K562 (cell line): Measurements from ENCODE around the gene ZNF500. TPM values are rescaled to one million over a fixed set of nuclear protein-coding genes. Genes with fewer than 3 reads are reported as not detected.

Source experiments
- ATAC-seq: fragments of 200-7000 bp; cut with Tn5 transposase; 3 replicates; pipeline ENCODE4 v1.9.1; 2020; ENCODE audit warnings: moderate library complexity
- BruUV-seq: library from RNA; stranded (reverse); fragments of 400-500 nt; replicated peaks from 2 replicates; lab custom pipeline; 2021; lab: Mats Ljungman, UMichigan
- CTCF ChIA-PET: fragments of 300-600 bp; formaldehyde crosslinking; extraction: SDS; loops from one replicate; lab custom pipeline; 2021; ENCODE audit warnings: low intra/inter-chr PET ratio; lab: Yijun Ruan, JAX
- POLR2A ChIA-PET: fragments of 300-600, 350-650 bp; sonication (Branson Sonifier 250); formaldehyde crosslinking; extraction: SDS; loops from one replicate; lab custom pipeline; 2021; ENCODE audit warnings: antibody characterized with exemption, inconsistent platforms; lab: Yijun Ruan, JAX
- DNase-seq, 4 experiments: peaks; one replicate each; pipeline versions ENCODE4 v3.0.0 to v3.0.0-alpha.2; 2011 to 2018; ENCODE audit warnings: low spot score in 3 of 4, mixed read lengths in 3 of 4; ENCODE audit errors: extremely low read depth in 1 of 4
- FAIRE-seq: peaks from 2 replicates; lab custom pipeline; 2011; peaks lifted over from hg19 to GRCh38; lab: Jason Lieb, UNC
- H2AFZ ChIP-seq: 2 replicates; pipeline ENCODE4 v1.6.0; 2011; ENCODE audit warnings: low read depth, low read length, control low read depth, inconsistent platforms
- H3K27ac ChIP-seq: fragments of 200-600 bp; 3 replicates; pipeline ENCODE4 v1.8.0; 2011; ENCODE audit warnings: low read depth, mild to moderate bottlenecking, control low read depth, inconsistent platforms, low read length, moderate library complexity, mixed read lengths; ENCODE audit errors: extremely low read depth
- H3K27me3 ChIP-seq, 2 experiments: fragments of 300-600 bp in 1 of 2; 2 replicates in 1 of 2; 3 replicates in 1 of 2; pipeline versions ENCODE4 v1.6.0 to v1.8.0; 2011; ENCODE audit warnings: inconsistent platforms in 2 of 2, low read length in 2 of 2, mild to moderate bottlenecking in 1 of 2, mixed read lengths in 1 of 2, moderate library complexity in 1 of 2; ENCODE audit not compliant: control insufficient read depth in 2 of 2, insufficient read depth in 2 of 2
- H3K36me3 ChIP-seq: fragments of 300-600 bp; 3 replicates; pipeline ENCODE4 v1.8.0; 2011; ENCODE audit warnings: mild to moderate bottlenecking, low read length, inconsistent platforms; ENCODE audit not compliant: control insufficient read depth, insufficient read depth
- H3K4me1 ChIP-seq, 2 experiments: fragments of 200-600 bp in 1 of 2; replicated peaks in 1 of 2; 2 replicates in 1 of 2; 3 replicates in 1 of 2; pipeline versions ENCODE4 v1.5.1 to v1.8.0; 2011; ENCODE audit warnings: inconsistent platforms in 2 of 2, low read length in 2 of 2, mild to moderate bottlenecking in 1 of 2, mixed read lengths in 1 of 2, moderate library complexity in 1 of 2; ENCODE audit not compliant: control insufficient read depth in 2 of 2, insufficient read depth in 2 of 2
- H3K4me2 ChIP-seq: 2 replicates; pipeline ENCODE4 v1.6.1; 2011; ENCODE audit warnings: low read length, control low read depth, inconsistent platforms, mixed read lengths; ENCODE audit not compliant: insufficient read depth
- H3K4me3 ChIP-seq: fragments of 200-600 bp; sonication (generic), shearing (Covaris generic); 2 replicates; pipeline ENCODE4 v1.5.1; 2016; ENCODE audit warnings: control low read depth, inconsistent platforms
- H3K79me2 ChIP-seq: fragments of 200-600 bp; 3 replicates; pipeline ENCODE4 v1.8.0; 2011; ENCODE audit warnings: low read length, inconsistent platforms; ENCODE audit not compliant: control insufficient read depth, insufficient read depth
- H3K9ac ChIP-seq, 2 experiments: 2 replicates each; pipeline versions ENCODE4 v1.6.0 to v1.6.1; 2011; ENCODE audit warnings: low read depth in 2 of 2, low read length in 2 of 2, control low read depth in 1 of 2, inconsistent platforms in 1 of 2, mild to moderate bottlenecking in 1 of 2, mixed read lengths in 1 of 2; ENCODE audit not compliant: insufficient read depth in 1 of 2
- H3K9me1 ChIP-seq: one replicate; pipeline ENCODE4 v1.6.0; 2011; ENCODE audit warnings: inconsistent platforms, mild to moderate bottlenecking, low read length, moderate library complexity; ENCODE audit not compliant: control insufficient read depth, insufficient read depth
- H3K9me3 ChIP-seq: replicated peaks from 2 replicates; pipeline ENCODE4 v1.5.1; 2011; ENCODE audit warnings: low read depth, low read length, inconsistent platforms; ENCODE audit not compliant: control insufficient read depth, insufficient read depth
- H4K20me1 ChIP-seq: replicated peaks from 2 replicates; pipeline ENCODE4 v1.6.1; 2011; ENCODE audit warnings: low read length, inconsistent platforms, mixed read lengths; ENCODE audit not compliant: control insufficient read depth, insufficient read depth
- BCOR ChIP-seq: fragments of 450-650 bp; IDR thresholded peaks from 2 replicates; pipeline ENCODE4 v1.6.1; 2016
- CEBPG ChIP-seq, 3 experiments: fragments of 200-800 bp in 1 of 3; sonication (Bioruptor generic) in 1 of 3; sonication (generic) in 1 of 3; formaldehyde crosslinking in 1 of 3; IDR thresholded peaks in 2 of 3; conservative IDR thresholded peaks in 1 of 3; 2 replicates each; pipeline versions ENCODE4 v1.6.1 to v1.8.0; 2016 to 2022; ENCODE audit warnings: missing compliant biosample characterization in 2 of 3, missing genetic modification characterization in 2 of 3, mild to moderate bottlenecking in 1 of 3, missing genetic modification reagents in 1 of 3
- CHD4 ChIP-seq: fragments of 200-600 bp; sonication (generic); IDR thresholded peaks from 3 replicates; pipeline ENCODE4 v1.6.1; 2012; ENCODE audit warnings: low read depth, mild to moderate bottlenecking, mixed read lengths, low read length, inconsistent platforms; ENCODE audit not compliant: insufficient read depth, insufficient replicate concordance, poor library complexity, severe bottlenecking
- ELF4 ChIP-seq: fragments of 450-650 bp; formaldehyde crosslinking; IDR thresholded peaks from 2 replicates; pipeline ENCODE4 v1.4.0; 2022; ENCODE audit warnings: missing genetic modification characterization
- ESRRA ChIP-seq: fragments of 450-650 bp; IDR thresholded peaks from 2 replicates; pipeline ENCODE4 v1.6.1; 2014; ENCODE audit warnings: low read depth, mild to moderate bottlenecking, moderate library complexity, borderline replicate concordance
- HDAC1 ChIP-seq, 2 experiments: fragments of 450-650 bp; IDR thresholded peaks; 2 replicates each; pipeline ENCODE4 v1.6.1; 2016 to 2017; ENCODE audit warnings: inconsistent platforms in 1 of 2, mild to moderate bottlenecking in 1 of 2, moderate library complexity in 1 of 2
- MAFG ChIP-seq: fragments of 450-650 bp; conservative IDR thresholded peaks from 2 replicates; pipeline ENCODE4 v1.6.1; 2016; ENCODE audit warnings: missing genetic modification characterization, missing compliant biosample characterization
- MED1 ChIP-seq: sonication (generic); formaldehyde crosslinking; IDR thresholded peaks from 2 replicates; pipeline ENCODE4 v1.8.1; 2023; ENCODE audit warnings: missing genetic modification reagents, borderline replicate concordance
- SIRT6 ChIP-seq: IDR thresholded peaks from one replicate; pipeline ENCODE4 v1.6.1; 2012; ENCODE audit warnings: low read depth, mild to moderate bottlenecking, control low read depth, inconsistent platforms, low read length, moderate library complexity
- TRIM24 ChIP-seq, 2 experiments: fragments of 450-650 bp; IDR thresholded peaks; 2 replicates each; pipeline ENCODE4 v1.6.1; 2016
- ZEB2 ChIP-seq: fragments of 450-650 bp; IDR thresholded peaks from 2 replicates; pipeline ENCODE4 v1.6.1; 2016
- WGBS: fragments of 100-300 bp; shearing (Covaris generic); methylation state at CpG from one replicate; pipeline ENCODE4 v1.1.6; 2016; ENCODE audit warnings: low coverage, mixed read lengths; ENCODE audit not compliant: insufficient coverage; ENCODE audit errors: missing lambda C conversion rate; 5-methylcytosine and 5-hydroxymethylcytosine counted together
- in situ Hi-C: fragments of 300-500 bp; cut with MboI; formaldehyde crosslinking; loops from 4 replicates; pipeline ENCODE4 v1.15.0; 2018; ENCODE audit warnings: inconsistent platforms, mixed read lengths
- intact Hi-C: fragments of 100-400 bp; cut with micrococcal nuclease; formaldehyde crosslinking; loops from 2 replicates; pipeline ENCODE4 v1.14.2; 2022
- polyA plus RNA-seq, 8 experiments: library from polyadenylated mRNA; depleted of rRNA in 4 of 8; stranded (reverse) in 5 of 8; unstranded in 3 of 8; fragments of >200 nt; fragmentation: Nextera tagmentation in 2 of 8; fragmentation: Illumina TruSeq in 1 of 8; extraction: Ambion mirVana in 2 of 8; extraction: Trizol in 1 of 8; gene quantifications; 2 replicates each; pipeline versions ENCODE4 v1.2.1 to v1.2.3, GENCODE V29; 2011 to 2014; ENCODE audit warnings: inconsistent platforms in 1 of 8, missing spikeins in 1 of 8
- total RNA-seq, 7 experiments: library from RNA; depleted of rRNA in 6 of 7; stranded (reverse); fragments of >200 nt in 6 of 7; fragmentation: Illumina TruSeq in 2 of 7; extraction: Trizol in 2 of 7; gene quantifications; 2 replicates each; pipeline versions ENCODE4 v1.2.1 to v1.2.3, GENCODE V29; 2011 to 2021; ENCODE audit warnings: low replicate concordance in 1 of 7
- TF ChIP-seq, protein P1 (sequence below): fragments of 250-450 bp; sonication (Bioruptor Pico); IDR thresholded peaks from 2 replicates; pipeline ENCODE4 v1.8.0; 2021; ENCODE audit warnings: borderline replicate concordance, mild to moderate bottlenecking, moderate library complexity; ENCODE audit not compliant: poor library complexity, severe bottlenecking
- TF ChIP-seq, protein P2 (sequence below): fragments of 450-650 bp; IDR thresholded peaks from 2 replicates; pipeline ENCODE4 v1.6.1; 2017; ENCODE audit warnings: antibody characterized with exemption, mild to moderate bottlenecking
- TF ChIP-seq, protein P3 (sequence below): fragments of 250-450 bp; sonication (Bioruptor Pico); IDR thresholded peaks from 2 replicates; pipeline ENCODE4 v1.8.0; 2021; ENCODE audit warnings: moderate library complexity, mild to moderate bottlenecking, inconsistent platforms

Gene ZNF500
- total and polyA plus RNA-seq, 9 of the 15 experiments (the other 6 are each of a cell fraction or from before 2014, with no cell fraction given): 0.80 to 20.8 (median 5.3) TPM

DNA sequence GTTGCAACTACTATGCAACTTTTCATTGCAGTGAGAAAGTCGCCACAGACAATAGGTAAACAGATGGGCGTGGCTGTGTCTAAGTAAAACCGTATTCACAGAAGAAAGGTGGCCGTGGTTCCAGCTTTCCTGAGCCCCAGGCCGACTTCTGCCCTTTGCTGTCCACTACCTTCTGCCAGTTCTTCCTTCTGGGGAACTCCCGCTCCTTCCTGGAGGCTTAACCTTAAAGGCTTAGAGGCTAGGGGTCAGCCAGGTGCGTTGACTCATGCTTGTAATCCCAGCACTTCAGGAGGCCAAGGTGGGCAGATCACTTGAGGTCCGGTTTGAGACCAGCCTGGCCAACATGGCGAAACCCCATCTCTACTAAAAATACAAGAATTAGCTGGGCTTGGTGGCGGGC is 23.3 kb upstream of the ZNF500 start:
- H3K9me1 ChIP-seq: no peaks in the 10 kb centered on the region
- CTCF ChIA-PET: no interaction called here

DNA sequence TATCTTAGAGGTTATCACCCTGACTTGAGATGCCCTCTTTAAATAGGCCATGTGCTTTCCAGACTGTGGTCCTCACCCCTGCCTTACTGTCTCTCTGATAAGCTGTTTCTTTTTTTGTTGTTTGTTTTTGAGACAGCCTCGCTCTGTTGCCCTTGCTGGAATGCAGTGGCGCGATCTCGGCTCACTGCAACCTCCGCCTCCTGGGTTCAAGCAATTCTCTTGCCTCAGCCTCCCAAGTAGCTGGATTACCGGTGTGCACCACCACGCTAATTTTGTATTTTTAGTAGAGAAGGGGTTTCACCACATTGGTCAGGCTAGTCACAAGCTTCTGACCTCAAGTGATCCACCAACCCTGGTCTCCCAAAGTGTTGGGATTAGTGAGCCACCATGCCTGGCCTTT is 21.9 kb upstream of the ZNF500 start:
- Histone ChIP-seq H3K36me3 (no peaks in the 10 kb centered on the region), H3K4me1 (peaks cover 19 to 32% of the 10 kb centered on the region in 2 experiments; a peak in 4 of 5 replicates), H4K20me1 (no peaks in the 10 kb centered on the region), H2AFZ (peak overlapping the region; percentile 63), H3K27me3 (no peaks in the 10 kb centered on the region), H3K9me1 (no peaks in the 10 kb centered on the region), H3K4me3 (no peak overlapping the region), H3K79me2 (no peaks in the 10 kb centered on the region), H3K4me2 (0 out of 2 replicates have a peak overlapping the region, but pooled peaks have one; percentile 0), H3K9ac (no peak overlapping the region; a peak in 1 of 4 replicates), H3K9me3 (no peaks in the 10 kb centered on the region), H3K27ac (no peak overlapping the region)
- intact Hi-C loops (no loop called here), in situ Hi-C loops (no loop called here)
- ChIA-PET CTCF (no interaction called here), POLR2A (interaction anchor here (0.8 to 1.7 kb wide), 2 partner anchors 8 to 45 kb away, joined by 3 to 4 read pairs; no protein-coding TSS in a partner anchor)
- TF ChIP-seq, protein P1, sequence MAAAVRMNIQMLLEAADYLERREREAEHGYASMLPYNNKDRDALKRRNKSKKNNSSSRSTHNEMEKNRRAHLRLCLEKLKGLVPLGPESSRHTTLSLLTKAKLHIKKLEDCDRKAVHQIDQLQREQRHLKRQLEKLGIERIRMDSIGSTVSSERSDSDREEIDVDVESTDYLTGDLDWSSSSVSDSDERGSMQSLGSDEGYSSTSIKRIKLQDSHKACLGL: no peak
- TF ChIP-seq BCOR (peak; percentile 38; the same call in 1 of the 2 replicates), HDAC1 (IDR thresholded peaks at IDR 0.05) (no peak), ELF4 (CRISPR knock-in tag) (no peak), TRIM24 (IDR thresholded peaks at IDR 0.05) (no peak), MAFG (no peak)
- TF ChIP-seq, protein P2, sequence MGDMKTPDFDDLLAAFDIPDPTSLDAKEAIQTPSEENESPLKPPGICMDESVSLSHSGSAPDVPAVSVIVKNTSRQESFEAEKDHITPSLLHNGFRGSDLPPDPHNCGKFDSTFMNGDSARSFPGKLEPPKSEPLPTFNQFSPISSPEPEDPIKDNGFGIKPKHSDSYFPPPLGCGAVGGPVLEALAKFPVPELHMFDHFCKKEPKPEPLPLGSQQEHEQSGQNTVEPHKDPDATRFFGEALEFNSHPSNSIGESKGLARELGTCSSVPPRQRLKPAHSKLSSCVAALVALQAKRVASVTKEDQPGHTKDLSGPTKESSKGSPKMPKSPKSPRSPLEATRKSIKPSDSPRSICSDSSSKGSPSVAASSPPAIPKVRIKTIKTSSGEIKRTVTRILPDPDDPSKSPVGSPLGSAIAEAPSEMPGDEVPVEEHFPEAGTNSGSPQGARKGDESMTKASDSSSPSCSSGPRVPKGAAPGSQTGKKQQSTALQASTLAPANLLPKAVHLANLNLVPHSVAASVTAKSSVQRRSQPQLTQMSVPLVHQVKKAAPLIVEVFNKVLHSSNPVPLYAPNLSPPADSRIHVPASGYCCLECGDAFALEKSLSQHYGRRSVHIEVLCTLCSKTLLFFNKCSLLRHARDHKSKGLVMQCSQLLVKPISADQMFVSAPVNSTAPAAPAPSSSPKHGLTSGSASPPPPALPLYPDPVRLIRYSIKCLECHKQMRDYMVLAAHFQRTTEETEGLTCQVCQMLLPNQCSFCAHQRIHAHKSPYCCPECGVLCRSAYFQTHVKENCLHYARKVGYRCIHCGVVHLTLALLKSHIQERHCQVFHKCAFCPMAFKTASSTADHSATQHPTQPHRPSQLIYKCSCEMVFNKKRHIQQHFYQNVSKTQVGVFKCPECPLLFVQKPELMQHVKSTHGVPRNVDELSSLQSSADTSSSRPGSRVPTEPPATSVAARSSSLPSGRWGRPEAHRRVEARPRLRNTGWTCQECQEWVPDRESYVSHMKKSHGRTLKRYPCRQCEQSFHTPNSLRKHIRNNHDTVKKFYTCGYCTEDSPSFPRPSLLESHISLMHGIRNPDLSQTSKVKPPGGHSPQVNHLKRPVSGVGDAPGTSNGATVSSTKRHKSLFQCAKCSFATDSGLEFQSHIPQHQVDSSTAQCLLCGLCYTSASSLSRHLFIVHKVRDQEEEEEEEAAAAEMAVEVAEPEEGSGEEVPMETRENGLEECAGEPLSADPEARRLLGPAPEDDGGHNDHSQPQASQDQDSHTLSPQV: 0 out of 2 replicates have a peak, but pooled peaks have one; percentile 25
- no peak for DNase-seq
- ATAC-seq: no peak
- no TSS peak for BruUV-seq
- 63% methylated on average over 5 of the region's 7 CpGs for WGBS
- FAIRE-seq: peak; percentile 32

More for the DNA sequence above, 23.3 kb upstream of the ZNF500 start:
- Histone ChIP-seq H2AFZ (0 out of 2 replicates have a peak overlapping the region, but pooled peaks have one; percentile 29), H3K9ac (peak overlapping the region in 1 of 2 experiments; percentile 6; a peak in 1 of 4 replicates), H3K4me2 (no peak overlapping the region), H3K79me2 (no peaks in the 10 kb centered on the region), H3K27me3 (no peaks in the 10 kb centered on the region), H3K4me3 (no peak overlapping the region), H3K36me3 (no peaks in the 10 kb centered on the region), H3K27ac (no peak overlapping the region), H3K4me1 (peaks cover 19 to 35% of the 10 kb centered on the region in 2 experiments; a peak in 4 of 5 replicates), H4K20me1 (no peaks in the 10 kb centered on the region), H3K9me3 (no peaks in the 10 kb centered on the region)
- no TSS peak for BruUV-seq
- TF ChIP-seq CEBPG (CRISPR knock-in tag; IDR thresholded peaks at IDR 0.05) (peak; percentile 74), CEBPG (tag; conservative IDR thresholded peaks at IDR 0.05 in 1 of 2, IDR thresholded peaks at IDR 0.05 in 1 of 2) (0 out of 4 replicates have a peak, but pooled peaks of 1 of the 2 experiments have one; percentile 46), MED1 (no peak), SIRT6 (no peak), CHD4 (no peak), ZEB2 (0 out of 2 replicates have a peak, but pooled peaks have one; percentile 23), ESRRA (no peak)
- TF ChIP-seq, protein P3, sequence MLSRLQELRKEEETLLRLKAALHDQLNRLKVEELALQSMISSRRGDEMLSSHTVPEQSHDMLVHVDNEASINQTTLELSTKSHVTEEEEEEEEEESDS: no peak
- in situ Hi-C loops: no loop called here
- DNase-seq (no peak), ATAC-seq (no peak), FAIRE-seq (no peak)
- POLR2A ChIA-PET: interaction anchor here (0.7 kb wide), 1 partner anchor 374 kb away, joined by 3 read pairs; the partner anchor contains the start of gene CORO7
- intact Hi-C loops: no loop called here
- 57% methylated on average over 10 of the region's 10 CpGs for WGBS
